Hypothalamus (tissue), 51 donors: Measurements from ENCODE around the gene LUZP1.
A peak's percentile ranks its signal among the peaks of the same experiment; 100 is the strongest.

Source experiments
- DNase-seq, 51 donors: peaks; one replicate each; lab custom pipeline; 2025; lab: John Stamatoyannopoulos, UW

Gene LUZP1

GRCh38 chr1:23120383-23120782, 48.3 kb downstream of the LUZP1 start:
- no peak for DNase-seq

GRCh38 chr1:23118957-23119792, 49.5 kb downstream of the LUZP1 start:
- DNase-seq, result no peak

DNA sequence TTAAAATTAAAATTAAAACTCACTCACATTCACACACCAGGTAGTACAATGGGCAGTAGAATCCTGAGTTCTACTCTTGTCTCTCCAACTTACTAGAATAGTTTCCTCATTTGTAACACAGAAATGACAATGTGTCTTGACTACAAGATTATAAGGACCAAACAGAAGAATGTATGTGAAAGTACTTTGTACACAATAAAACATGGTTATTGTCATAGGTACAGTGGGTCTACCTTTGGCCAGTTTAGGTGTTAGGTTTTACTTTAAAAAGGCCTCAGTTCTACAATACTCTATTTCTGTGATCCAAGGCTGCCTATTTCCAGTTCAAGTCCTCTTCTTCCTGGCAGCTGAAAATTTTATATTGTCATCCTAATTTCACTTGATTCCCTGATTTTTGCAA, 50.2 kb downstream of the LUZP1 start:
- no peak for DNase-seq

- no peak for DNase-seq
Observed at GRCh38 chr1:23116921-23117699, 51.5 kb downstream of the LUZP1 start.

DNA sequence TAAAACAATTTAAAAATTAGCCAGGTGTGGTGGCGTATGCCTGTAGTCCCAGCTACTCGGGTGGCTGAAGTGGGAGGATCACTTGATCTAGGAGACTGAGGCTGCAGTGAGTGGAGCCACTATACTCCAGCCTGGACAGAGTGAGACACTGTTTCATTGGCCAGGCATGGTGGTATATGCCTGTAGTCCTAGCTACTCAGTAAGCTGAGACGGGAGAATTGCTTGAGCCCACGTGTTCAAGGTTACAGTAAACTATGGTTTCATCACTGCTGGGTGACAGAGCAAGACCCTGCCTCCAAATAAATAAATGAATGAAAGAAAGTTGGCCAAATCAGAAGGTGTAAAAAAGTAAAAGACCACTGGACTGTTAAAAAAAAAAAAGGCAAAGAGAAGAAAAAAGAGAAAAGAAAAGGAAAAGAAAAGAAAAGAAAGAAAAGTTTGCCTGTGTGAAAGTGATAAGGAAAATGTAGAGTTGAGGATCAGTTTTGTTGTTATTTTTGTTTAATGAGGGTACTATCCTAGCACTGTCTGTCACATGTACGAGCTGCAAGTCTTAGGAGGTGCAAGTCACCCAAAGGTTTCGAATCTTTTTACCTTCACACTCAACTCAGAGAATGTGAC, 52.3 kb downstream of the LUZP1 start:
- DNase-seq, result no peak

DNA sequence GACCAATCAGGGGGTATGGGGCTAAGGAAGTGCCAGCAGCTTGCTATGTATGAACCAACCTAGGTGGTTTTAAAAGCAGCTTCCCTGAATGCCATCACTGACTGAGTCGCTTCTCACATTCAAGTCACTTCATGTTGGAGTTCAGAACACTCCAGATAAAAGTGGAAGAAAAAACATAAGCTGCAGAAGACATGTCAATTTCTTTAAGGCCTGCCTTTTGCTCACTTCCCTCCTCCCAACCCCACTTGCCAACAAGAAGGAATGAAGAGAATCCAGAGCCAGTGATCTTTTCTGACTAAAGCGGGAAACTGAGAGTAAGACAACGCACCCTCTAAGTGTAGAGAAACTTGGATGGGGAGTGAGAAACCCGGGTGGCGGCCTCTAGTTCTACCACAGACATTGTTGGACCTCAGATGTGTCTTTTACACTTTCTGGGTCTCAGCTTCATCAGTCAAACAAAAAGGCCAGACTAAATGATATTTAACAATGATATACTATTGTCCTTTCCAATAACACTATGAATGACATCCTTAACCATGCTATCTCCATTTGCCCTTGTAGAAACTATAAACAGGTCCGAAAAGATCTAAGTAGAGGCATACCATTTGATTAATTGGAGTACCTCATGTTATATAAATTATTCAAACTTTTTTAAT, 54.1 kb downstream of the LUZP1 start:
- DNase-seq, result peak in 1 of 51 donors; percentile 4

GRCh38 chr1:23111600-23112535, 56.8 kb downstream of the LUZP1 start:
- DNase-seq, result no peak

GRCh38 chr1:23110391-23110790, 58.3 kb downstream of the LUZP1 start:
- no peak for DNase-seq

- DNase-seq, result no peak
Observed at GRCh38 chr1:23108918-23109533, 59.6 kb downstream of the LUZP1 start.

GRCh38 chr1:23103001-23103889, 65.4 kb downstream of the LUZP1 start:
- DNase-seq, result no peak

- no peak for DNase-seq
Observed at GRCh38 chr1:23102289-23102688, 66.4 kb downstream of the LUZP1 start.

- DNase-seq, result no peak
Observed at GRCh38 chr1:23101887-23102286, 66.8 kb downstream of the LUZP1 start.

DNA sequence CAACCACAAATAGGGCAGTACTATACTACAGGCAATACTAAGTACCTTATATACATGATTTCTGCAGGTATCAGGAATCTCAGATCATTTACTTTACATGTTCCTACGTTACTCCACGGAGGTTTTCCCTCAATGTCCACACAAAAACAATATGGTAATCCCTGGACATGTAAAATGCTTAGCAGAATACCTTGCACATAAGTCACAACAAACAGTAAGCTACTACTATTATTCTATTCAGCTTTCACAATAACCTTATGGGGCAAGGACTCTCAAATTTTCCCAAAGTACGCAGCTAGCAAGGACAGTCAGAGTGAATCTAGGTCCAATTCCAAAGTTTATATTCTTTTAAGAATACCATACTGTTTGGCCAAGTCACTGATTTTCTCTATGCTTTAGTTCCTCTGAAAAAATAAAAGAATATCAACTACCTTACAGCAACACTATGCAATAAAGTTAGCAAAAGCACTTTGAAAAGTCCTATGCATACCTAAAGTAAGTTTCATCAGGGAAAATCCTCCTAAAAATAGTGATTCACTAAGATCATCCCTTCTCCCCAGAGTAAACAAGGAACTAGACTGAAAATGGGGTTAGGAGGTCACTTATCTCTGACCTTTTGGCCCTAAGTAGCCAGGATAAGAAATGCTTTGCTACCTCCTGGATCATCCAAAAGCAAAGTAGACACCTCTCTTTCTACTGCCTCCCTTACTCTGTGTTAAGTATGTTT, 67.4 kb downstream of the LUZP1 start:
- DNase-seq, result no peak

DNA sequence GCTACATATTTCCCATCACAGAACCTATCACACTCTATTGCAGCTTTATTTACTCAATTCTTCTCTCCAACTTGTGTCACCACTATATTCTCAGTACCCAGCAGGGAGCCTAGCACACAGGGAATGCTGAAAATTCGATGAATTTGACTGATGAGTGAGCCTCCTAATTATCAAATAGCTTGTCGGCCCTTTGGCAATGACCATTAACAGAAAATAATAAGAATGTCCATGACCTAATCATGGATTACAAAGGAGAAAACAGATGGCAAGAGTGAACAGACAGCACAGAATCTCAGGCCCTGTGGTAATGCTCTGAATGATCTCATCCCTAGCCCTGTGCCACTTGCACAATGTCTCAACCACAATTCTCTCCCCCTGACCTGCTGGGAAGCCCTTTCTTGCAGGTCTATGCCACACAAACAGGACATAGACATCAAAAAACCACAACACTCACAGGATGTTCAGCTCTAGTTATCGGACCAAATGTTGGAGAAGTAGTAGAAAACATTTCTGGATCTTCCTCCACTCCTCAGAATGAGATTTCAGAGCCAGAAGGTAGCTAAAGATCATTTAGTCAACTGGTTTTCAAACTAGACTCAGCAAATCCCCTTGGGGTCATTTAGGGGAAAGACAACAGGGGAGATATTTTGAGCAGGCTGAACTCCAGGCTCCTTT, 68.4 kb downstream of the LUZP1 start:
- DNase-seq, result peak in 6 of 51 donors; percentile 8 to 29 (median 18)

DNA sequence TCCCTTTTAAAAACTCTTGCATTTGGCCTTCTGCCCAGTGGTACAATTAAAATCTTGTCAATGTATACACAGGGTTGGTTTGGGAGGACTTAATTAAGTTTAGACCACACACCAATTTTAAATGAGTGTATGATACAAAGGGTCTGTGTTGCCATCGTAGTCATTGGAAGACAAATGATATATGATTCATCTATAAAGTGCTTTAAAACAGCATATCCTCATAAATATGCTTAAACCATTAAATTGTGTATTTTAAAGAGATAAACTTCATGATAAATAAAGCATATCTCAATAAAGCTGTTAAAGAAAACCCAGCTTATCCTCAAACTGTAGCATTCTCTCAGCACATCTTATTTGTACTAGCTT, 69.5 kb downstream of the LUZP1 start:
- no peak for DNase-seq

- peak in 33 of 51 donors; percentile 4 to 84 (median 33) for DNase-seq
Observed at GRCh38 chr1:23098463-23099170, 70.0 kb downstream of the LUZP1 start.
